Fibroblast of lung (primary cell): Measurements from ENCODE around the gene HES7. TPM values are rescaled to one million over a fixed set of nuclear protein-coding genes. Genes with fewer than 3 reads are reported as not detected.

Source experiments
- DNase-seq, 2 donors: peaks; one replicate each; pipeline versions ENCODE4 v3.0.0 to v3.0.0-alpha.2; 2010; ENCODE audit warnings: low read depth in 2 of 2
- H2AFZ ChIP-seq: 2 replicates; pipeline ENCODE4 v1.5.1; 2012; ENCODE audit warnings: low read length, control low read depth, inconsistent platforms
- H3K27ac ChIP-seq: 2 replicates; pipeline ENCODE4 v1.5.1; 2011; ENCODE audit warnings: low read length, control low read depth; ENCODE audit not compliant: insufficient read depth
- H3K27me3 ChIP-seq: 2 replicates; pipeline ENCODE4 v1.5.1; 2011; ENCODE audit warnings: mild to moderate bottlenecking, low read length; ENCODE audit not compliant: control insufficient read depth, insufficient read depth
- H3K36me3 ChIP-seq: 2 replicates; pipeline ENCODE4 v1.5.1; 2011; ENCODE audit warnings: low read length; ENCODE audit not compliant: control insufficient read depth, insufficient read depth
- H3K4me1 ChIP-seq: 2 replicates; pipeline ENCODE4 v1.5.1; 2011; ENCODE audit warnings: low read length; ENCODE audit not compliant: control insufficient read depth, insufficient read depth; ENCODE audit errors: extremely low read depth
- H3K4me2 ChIP-seq: 2 replicates; pipeline ENCODE4 v1.5.1; 2011; ENCODE audit warnings: low read length, control low read depth; ENCODE audit not compliant: insufficient read depth; ENCODE audit errors: extremely low read depth
- H3K4me3 ChIP-seq, 4 experiments: fragments of 200-600 bp in 1 of 4; sonication (generic) in 1 of 4; replicated peaks in 1 of 4; 2 replicates each; pipeline ENCODE4 v1.5.1; 2011 to 2016; ENCODE audit warnings: low read length in 4 of 4, low read depth in 3 of 4, mild to moderate bottlenecking in 3 of 4, control low read depth in 2 of 4, inconsistent platforms in 1 of 4, mixed read lengths in 1 of 4; ENCODE audit not compliant: insufficient read depth in 1 of 4; ENCODE audit errors: control extremely low read depth in 1 of 4
- H3K79me2 ChIP-seq: 2 replicates; pipeline ENCODE4 v1.5.1; 2012; ENCODE audit warnings: mild to moderate bottlenecking, low read length, inconsistent platforms; ENCODE audit not compliant: control insufficient read depth, insufficient read depth
- H3K9ac ChIP-seq: 2 replicates; pipeline ENCODE4 v1.5.1; 2011; ENCODE audit warnings: mild to moderate bottlenecking, low read length, control low read depth; ENCODE audit not compliant: insufficient read depth
- H3K9me3 ChIP-seq: 2 replicates; pipeline ENCODE4 v1.5.1; 2012; ENCODE audit warnings: low read depth, low read length; ENCODE audit not compliant: control insufficient read depth, insufficient read depth
- H4K20me1 ChIP-seq: 2 replicates; pipeline ENCODE4 v1.5.1; 2011; ENCODE audit warnings: low read length; ENCODE audit not compliant: control insufficient read depth, insufficient read depth; ENCODE audit errors: extremely low read depth
- EZH2 ChIP-seq: IDR thresholded peaks from 2 replicates; pipeline ENCODE4 v1.5.1; 2012; ENCODE audit warnings: low read length, control low read depth, mild to moderate bottlenecking; ENCODE audit errors: missing control alignments
- polyA plus RNA-seq, 2 donors: library from polyadenylated mRNA; depleted of rRNA in 1 of 2; stranded (reverse) in 1 of 2; unstranded in 1 of 2; fragments of >200 nt; gene quantifications; 2 replicates each; pipeline ENCODE4 v1.2.1, GENCODE V29; 2011 to 2012; ENCODE audit warnings: missing spikeins in 1 of 2
- total RNA-seq: library from RNA; depleted of rRNA; stranded (reverse); fragments of >200 nt; gene quantifications from 2 replicates; pipeline ENCODE4 v1.2.1, GENCODE V29; 2014
- TF ChIP-seq, protein P1 (sequence below), 2 donors: IDR thresholded peaks in 1 of 2; conservative IDR thresholded peaks in 1 of 2; 1 replicate in 1 of 2; 2 replicates in 1 of 2; pipeline ENCODE4 v1.5.1; 2011 to 2012; ENCODE audit warnings: low read length in 2 of 2, control low read depth in 1 of 2, inconsistent platforms in 1 of 2, low read depth in 1 of 2, mild to moderate bottlenecking in 1 of 2

The HES7 gene
- total and polyA plus RNA-seq, 2 donors (not counting 1 experiment from before 2014, with no cell fraction given), result under 0.01 TPM; not detected in 1

DNA sequence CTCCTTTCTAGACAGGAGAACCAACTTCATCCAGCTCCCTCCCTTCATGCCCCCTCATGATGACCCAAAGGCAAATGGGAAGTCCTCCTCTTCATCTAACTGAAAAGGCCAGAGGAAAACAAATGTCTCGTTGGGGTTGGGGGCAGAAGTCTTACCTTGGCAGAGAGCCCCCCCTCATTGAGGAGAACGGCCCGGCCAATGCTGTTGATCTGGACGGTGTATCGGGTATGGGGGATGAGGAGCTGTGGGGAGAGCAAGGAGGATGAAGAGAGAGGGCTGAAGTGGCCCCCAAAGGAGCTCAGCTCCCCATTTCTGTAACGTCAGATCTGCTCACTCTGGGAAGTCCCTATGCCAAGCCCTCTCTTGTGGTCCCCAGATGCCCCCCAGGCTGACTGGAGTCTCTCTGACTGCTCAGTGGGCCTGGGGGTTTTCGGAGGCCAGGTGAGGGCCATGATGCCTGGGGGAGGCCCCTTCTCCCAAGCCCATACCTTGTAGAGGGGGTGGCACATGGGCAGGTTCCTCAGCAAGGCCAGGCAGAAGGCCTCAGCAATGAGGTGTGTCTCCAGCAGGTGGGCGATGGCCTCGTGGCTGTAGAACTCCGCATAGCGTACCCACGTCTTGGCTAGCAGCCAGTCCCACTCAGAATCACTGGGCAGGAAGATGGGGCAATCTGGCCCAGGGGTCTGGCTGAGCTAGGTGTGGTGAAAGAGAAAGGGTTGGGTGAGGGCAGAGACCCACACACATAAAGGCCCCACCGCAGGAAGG lies 47.2 kb downstream of the HES7 start:
- peaks cover 51% of the 10 kb centered on the region for H3K27me3 ChIP-seq
- no peak overlapping the region for H3K9ac ChIP-seq
- no peak for DNase-seq
- no peaks in the 10 kb centered on the region for H3K9me3 ChIP-seq
- H3K36me3 ChIP-seq, result no peaks in the 10 kb centered on the region
- no peak overlapping the region for H3K4me2 ChIP-seq
- H3K79me2 ChIP-seq, result no peaks in the 10 kb centered on the region
- H2AFZ ChIP-seq, result no peak overlapping the region
- peaks cover 2% of the 10 kb centered on the region for H3K4me1 ChIP-seq
- no peaks in the 10 kb centered on the region for H4K20me1 ChIP-seq
- TF ChIP-seq, protein P1, sequence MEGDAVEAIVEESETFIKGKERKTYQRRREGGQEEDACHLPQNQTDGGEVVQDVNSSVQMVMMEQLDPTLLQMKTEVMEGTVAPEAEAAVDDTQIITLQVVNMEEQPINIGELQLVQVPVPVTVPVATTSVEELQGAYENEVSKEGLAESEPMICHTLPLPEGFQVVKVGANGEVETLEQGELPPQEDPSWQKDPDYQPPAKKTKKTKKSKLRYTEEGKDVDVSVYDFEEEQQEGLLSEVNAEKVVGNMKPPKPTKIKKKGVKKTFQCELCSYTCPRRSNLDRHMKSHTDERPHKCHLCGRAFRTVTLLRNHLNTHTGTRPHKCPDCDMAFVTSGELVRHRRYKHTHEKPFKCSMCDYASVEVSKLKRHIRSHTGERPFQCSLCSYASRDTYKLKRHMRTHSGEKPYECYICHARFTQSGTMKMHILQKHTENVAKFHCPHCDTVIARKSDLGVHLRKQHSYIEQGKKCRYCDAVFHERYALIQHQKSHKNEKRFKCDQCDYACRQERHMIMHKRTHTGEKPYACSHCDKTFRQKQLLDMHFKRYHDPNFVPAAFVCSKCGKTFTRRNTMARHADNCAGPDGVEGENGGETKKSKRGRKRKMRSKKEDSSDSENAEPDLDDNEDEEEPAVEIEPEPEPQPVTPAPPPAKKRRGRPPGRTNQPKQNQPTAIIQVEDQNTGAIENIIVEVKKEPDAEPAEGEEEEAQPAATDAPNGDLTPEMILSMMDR (conservative IDR thresholded peaks at IDR 0.05 in 1 of 2, IDR thresholded peaks at IDR 0.05 in 1 of 2; ENCODE audit: low read depth in 1 of 2, low read length in 2 of 2), result no peak
- no peak for TF ChIP-seq EZH2
- no peak overlapping the region for H3K4me3 ChIP-seq
- no peak overlapping the region for H3K27ac ChIP-seq

- Histone ChIP-seq H3K4me3 (no peak overlapping the region), H3K4me2 (no peak overlapping the region), H4K20me1 (no peaks in the 10 kb centered on the region), H3K9ac (no peak overlapping the region), H2AFZ (no peak overlapping the region), H3K27ac (no peak overlapping the region), H3K9me3 (no peaks in the 10 kb centered on the region), H3K27me3 (peaks cover 56% of the 10 kb centered on the region), H3K4me1 (peaks cover 2% of the 10 kb centered on the region), H3K79me2 (no peaks in the 10 kb centered on the region), H3K36me3 (no peaks in the 10 kb centered on the region)
- DNase-seq, result no peak
- TF ChIP-seq, protein P1 (conservative IDR thresholded peaks at IDR 0.05 in 1 of 2, IDR thresholded peaks at IDR 0.05 in 1 of 2; ENCODE audit: low read depth in 1 of 2, low read length in 2 of 2), result no peak
- TF ChIP-seq EZH2, result no peak
Measured at GRCh38 chr17:8075574-8076342, 48.1 kb downstream of the HES7 start.

GRCh38 chr17:8075081-8075480 lies 48.8 kb downstream of the HES7 start:
- Histone ChIP-seq H3K9ac (no peak overlapping the region), H3K36me3 (no peaks in the 10 kb centered on the region), H3K4me3 (no peak overlapping the region), H3K4me2 (no peak overlapping the region), H3K27me3 (peaks cover 51% of the 10 kb centered on the region), H4K20me1 (no peaks in the 10 kb centered on the region), H3K79me2 (no peaks in the 10 kb centered on the region), H3K27ac (no peak overlapping the region), H3K4me1 (peaks cover 2% of the 10 kb centered on the region), H2AFZ (no peak overlapping the region), H3K9me3 (no peaks in the 10 kb centered on the region)
- TF ChIP-seq EZH2, result no peak
- TF ChIP-seq, protein P1 (conservative IDR thresholded peaks at IDR 0.05 in 1 of 2, IDR thresholded peaks at IDR 0.05 in 1 of 2; ENCODE audit: low read depth in 1 of 2, low read length in 2 of 2), result no peak
- no peak for DNase-seq
